ENCODE data around the gene SPCS1.
"Not testable (repeated sequence)": the region's sequence is repeated elsewhere in the genome, so short reads cannot be mapped to it uniquely, and the experiment has no call there.

SPCS1 gene

GRCh38 chr3:52695798-52696671 lies 9.9 kb upstream of the SPCS1 start:
- DNase-seq (ENCODE audit: low read depth), result no peak

- DNase-seq (ENCODE audit: low read depth), result no peak
Observed at GRCh38 chr3:52696830-52697631, 8.9 kb upstream of the SPCS1 start.

- DNase-seq (ENCODE audit: low read depth), result no peak
Observed at GRCh38 chr3:52697632-52697965, 8.3 kb upstream of the SPCS1 start.

- DNase-seq (ENCODE audit: low read depth), result no peak
Observed at GRCh38 chr3:52703341-52703740, 2.6 kb upstream of the SPCS1 start.

- no peak for DNase-seq (ENCODE audit: low read depth)
Observed at GRCh38 chr3:52704611-52705437, 1.1 kb upstream of the SPCS1 start.

GRCh38 chr3:52705438-52705687 lies 543 bp upstream of the SPCS1 start:
- no peak for DNase-seq (ENCODE audit: low read depth)

GRCh38 chr3:52707585-52707984 lies 1.7 kb downstream of the SPCS1 start:
- no peak for DNase-seq (ENCODE audit: low read depth)

- no peak for DNase-seq (ENCODE audit: low read depth)
Observed at GRCh38 chr3:52710512-52710911, 4.6 kb downstream of the SPCS1 start.

- no peak for DNase-seq (ENCODE audit: low read depth)
Observed at GRCh38 chr3:52712291-52713212, 6.6 kb downstream of the SPCS1 start.

- no peak for DNase-seq (ENCODE audit: low read depth)
Observed at GRCh38 chr3:52714335-52715302, 8.7 kb downstream of the SPCS1 start.

- no peak for DNase-seq (ENCODE audit: low read depth)
Observed at GRCh38 chr3:52715714-52716305, 9.9 kb downstream of the SPCS1 start.

GRCh38 chr3:52719618-52720017 lies 13.7 kb downstream of the SPCS1 start:
- DNase-seq (ENCODE audit: low read depth), result no peak

GRCh38 chr3:52721002-52721729 lies 15.3 kb downstream of the SPCS1 start:
- no peak for DNase-seq (ENCODE audit: low read depth)

- DNase-seq (ENCODE audit: low read depth), result no peak
Observed at GRCh38 chr3:52721730-52722008, 15.8 kb downstream of the SPCS1 start.

GRCh38 chr3:52722491-52722890 lies 16.6 kb downstream of the SPCS1 start:
- no peak for DNase-seq (ENCODE audit: low read depth)

GRCh38 chr3:52723935-52724334 lies 18.0 kb downstream of the SPCS1 start:
- DNase-seq (ENCODE audit: low read depth), result no peak

GRCh38 chr3:52724511-52724910 lies 18.6 kb downstream of the SPCS1 start:
- no peak for DNase-seq (ENCODE audit: low read depth)

GRCh38 chr3:52728753-52729152 lies 22.8 kb downstream of the SPCS1 start:
- DNase-seq (ENCODE audit: low read depth), result not testable (repeated sequence)

- no peak for DNase-seq (ENCODE audit: low read depth)
Observed at GRCh38 chr3:52730681-52731080, 24.8 kb downstream of the SPCS1 start.

- no peak for DNase-seq (ENCODE audit: low read depth)
Observed at GRCh38 chr3:52731590-52731989, 25.7 kb downstream of the SPCS1 start.
